ENCODE measurements around the gene DCXR.

DNA sequence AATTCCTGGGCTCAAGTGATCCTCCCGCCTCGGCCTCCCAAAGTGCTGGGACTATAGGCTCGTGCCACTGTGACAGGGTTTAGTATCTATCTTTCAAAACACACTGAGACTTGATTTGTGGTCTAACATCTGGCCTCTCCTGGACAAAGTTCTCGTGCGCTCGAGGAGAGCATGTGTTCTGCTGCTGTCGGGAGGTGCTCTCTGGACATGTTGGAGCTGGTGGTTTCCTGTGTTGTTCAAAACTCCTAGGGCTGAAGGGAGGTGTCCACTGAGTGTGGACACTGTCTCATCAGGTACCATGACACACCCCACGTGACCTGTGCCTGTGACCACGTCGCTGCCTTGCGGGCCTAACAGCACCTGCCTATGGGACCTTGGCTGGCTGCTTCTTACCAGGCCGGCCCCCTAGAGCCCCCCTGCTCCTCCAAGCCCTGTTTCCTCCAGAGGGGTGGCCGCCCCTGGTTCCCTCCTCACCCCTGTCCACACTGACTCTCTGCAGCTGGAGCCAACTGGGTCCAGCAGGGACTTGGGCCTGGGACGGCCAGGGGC is 8.5 kb upstream of the DCXR start:
- TF ChIP-seq, protein P1, sequence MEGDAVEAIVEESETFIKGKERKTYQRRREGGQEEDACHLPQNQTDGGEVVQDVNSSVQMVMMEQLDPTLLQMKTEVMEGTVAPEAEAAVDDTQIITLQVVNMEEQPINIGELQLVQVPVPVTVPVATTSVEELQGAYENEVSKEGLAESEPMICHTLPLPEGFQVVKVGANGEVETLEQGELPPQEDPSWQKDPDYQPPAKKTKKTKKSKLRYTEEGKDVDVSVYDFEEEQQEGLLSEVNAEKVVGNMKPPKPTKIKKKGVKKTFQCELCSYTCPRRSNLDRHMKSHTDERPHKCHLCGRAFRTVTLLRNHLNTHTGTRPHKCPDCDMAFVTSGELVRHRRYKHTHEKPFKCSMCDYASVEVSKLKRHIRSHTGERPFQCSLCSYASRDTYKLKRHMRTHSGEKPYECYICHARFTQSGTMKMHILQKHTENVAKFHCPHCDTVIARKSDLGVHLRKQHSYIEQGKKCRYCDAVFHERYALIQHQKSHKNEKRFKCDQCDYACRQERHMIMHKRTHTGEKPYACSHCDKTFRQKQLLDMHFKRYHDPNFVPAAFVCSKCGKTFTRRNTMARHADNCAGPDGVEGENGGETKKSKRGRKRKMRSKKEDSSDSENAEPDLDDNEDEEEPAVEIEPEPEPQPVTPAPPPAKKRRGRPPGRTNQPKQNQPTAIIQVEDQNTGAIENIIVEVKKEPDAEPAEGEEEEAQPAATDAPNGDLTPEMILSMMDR (conservative IDR thresholded peaks at IDR 0.05; ENCODE audit: low read length): no peak
- TF ChIP-seq EZH2phosphoT487 (IDR thresholded peaks at IDR 0.05; ENCODE audit: borderline replicate concordance, low read depth, low read length): no peak

All from OCI-LY7 (cell line).